Erythroblast (primary cell): ENCODE data around the gene MRPL37.
"Not testable (repeated sequence)": the region's sequence is repeated elsewhere in the genome, so short reads cannot be mapped to it uniquely, and the experiment has no call there.

ENCODE experiments used
- DNase-seq, 2 experiments: peaks; one replicate each; lab custom pipeline; 2025; lab: John Stamatoyannopoulos, UW
- GATA1 ChIP-seq: IDR thresholded peaks from 2 replicates; pipeline ENCODE4 v1.6.1; 2011; ENCODE audit warnings: low read depth, mild to moderate bottlenecking, control low read depth, low read length, moderate library complexity
- POLR2A ChIP-seq: IDR thresholded peaks from 2 replicates; pipeline ENCODE4 v1.6.1; 2011; ENCODE audit warnings: mild to moderate bottlenecking, low read length

Gene MRPL37

DNA sequence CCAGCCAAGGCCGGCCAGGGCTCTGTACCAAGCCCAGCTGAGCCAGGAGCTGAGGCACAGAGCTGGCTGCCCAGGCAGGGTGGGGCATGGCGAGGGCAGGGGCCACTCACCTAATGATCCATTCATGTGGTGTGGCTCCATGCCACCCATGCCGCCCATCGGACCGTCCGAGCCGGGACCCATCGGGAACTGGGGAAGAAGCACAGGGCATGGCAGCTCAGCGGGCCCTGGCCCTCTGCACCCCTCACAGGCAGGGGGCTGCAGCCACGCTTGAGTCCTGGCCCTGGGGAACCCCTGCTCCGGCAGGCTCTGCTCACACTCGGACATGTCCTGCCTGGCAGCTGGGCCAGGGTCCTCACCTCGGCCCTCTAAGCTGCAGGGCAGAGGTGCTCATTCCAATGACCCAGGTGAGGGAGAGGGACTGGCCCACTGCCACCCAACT lies 28.7 kb downstream of the MRPL37 start:
- no peak for TF ChIP-seq GATA1
- TF ChIP-seq POLR2A: no peak
- DNase-seq: no peak

DNA sequence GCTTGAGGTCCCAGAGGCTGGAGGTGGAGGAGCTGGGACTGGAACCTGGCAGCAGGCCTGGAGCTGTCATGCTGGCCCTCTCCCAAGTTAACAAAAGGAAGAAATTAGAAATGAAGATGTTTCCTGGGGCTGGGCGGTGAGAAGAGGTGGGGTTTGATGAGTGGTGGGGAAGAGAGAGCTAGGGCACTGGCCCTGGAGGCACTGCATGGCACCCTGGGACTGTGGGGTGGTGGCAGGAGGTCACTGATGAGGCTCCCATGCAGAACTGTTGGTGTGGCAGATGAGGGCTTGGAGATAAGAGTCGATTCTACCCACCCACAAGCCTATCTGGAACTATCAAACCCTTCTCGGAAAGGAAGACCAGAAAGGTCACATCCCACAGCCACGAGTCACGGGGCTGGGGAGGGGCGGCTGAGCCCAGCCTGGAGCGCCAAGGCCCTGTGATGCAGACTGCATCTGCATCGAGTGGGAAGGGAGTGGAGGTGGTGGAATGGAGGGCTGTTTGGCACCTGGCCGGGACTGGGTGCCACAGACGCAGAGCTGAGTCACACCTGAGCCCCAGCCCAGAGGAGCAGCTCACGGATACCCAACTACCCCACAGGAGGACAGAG lies 29.4 kb downstream of the MRPL37 start:
- TF ChIP-seq GATA1 (no peak), POLR2A (peak; percentile 60)
- peak; percentile 82 to 88 for DNase-seq

DNA sequence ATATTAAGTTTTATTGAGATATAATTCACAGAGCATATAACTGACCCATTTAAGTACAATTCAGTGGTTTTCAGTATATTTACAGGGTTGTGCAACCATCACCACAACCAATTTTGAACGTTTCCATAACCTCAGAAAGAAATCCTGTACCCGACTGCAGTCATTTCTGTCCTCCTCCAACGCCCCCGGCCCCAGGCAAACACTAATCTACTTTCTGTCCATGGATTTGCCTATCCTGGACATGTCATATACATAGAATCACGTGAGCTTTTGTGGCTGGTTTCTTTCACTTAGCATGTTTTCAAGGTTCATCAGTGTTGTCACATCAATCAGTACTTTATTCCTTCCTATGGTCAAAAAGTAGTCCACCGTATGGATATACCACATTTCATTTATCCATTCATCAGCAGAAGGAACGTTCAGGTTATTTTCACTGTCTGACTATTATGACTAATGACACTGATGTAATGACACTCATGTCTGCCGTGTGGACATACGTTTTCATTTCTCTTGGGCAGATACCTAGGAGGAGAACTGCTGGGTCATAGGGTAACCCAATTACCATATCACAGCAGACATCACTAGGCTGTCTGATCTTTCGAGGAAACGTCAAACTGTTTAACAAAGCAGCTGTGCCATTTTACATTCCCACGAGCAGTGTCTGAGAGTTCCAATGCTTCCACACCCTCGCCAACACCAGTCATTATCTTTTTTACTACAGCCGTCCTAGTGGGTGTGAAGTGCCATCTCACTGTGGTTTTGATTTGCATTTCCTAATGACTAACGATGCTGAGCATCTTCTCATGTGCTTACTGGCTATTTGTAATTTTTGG lies 30.8 kb downstream of the MRPL37 start:
- TF ChIP-seq POLR2A (peak; percentile 27), GATA1 (no peak)
- peak; percentile 68 to 76 for DNase-seq

DNA sequence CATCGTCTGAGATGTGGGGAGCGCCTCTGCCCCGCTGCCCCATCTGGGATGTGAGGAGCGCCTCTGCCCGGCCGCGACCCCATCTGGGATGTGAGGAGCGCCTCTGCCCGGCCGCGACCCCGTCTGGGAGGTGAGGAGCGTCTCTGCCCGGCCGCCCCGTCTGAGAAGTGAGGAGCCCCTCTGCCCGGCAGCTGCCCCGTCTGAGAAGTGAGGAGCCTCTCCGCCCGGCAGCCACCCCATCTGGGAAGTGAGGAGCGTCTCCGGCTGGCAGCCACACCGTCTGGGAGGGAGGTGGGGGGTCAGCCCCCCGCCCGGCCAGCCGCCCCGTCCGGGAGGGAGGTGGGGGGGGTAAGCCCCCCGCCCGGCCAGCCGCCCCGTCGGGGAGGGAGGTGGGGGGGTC lies 33.2 kb downstream of the MRPL37 start:
- not testable (repeated sequence) for DNase-seq

GRCh38 chr1:54234284-54234683 lies 34.3 kb downstream of the MRPL37 start:
- DNase-seq: no peak
- TF ChIP-seq GATA1 (no peak), POLR2A (no peak)

DNA sequence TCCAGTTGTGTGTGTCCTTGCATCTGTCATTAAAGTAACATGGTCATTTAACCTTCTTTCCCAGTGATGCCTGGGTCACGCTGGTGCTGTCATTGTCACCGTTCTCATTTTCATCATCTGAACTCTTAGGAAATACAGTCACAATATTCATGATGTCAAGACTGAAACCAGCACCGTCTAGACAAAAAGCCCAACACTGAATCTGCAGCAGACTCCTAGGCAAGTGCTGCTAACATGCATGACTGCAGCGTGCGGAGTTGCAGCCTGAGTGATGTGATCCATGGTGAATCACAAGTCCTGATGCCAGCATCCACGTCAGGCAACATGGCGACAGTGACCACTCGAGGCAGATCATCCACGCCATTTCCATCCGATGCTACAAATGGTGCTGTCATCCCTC lies 37.6 kb downstream of the MRPL37 start:
- TF ChIP-seq GATA1: no peak
- no peak for TF ChIP-seq POLR2A
- DNase-seq: no peak

DNA sequence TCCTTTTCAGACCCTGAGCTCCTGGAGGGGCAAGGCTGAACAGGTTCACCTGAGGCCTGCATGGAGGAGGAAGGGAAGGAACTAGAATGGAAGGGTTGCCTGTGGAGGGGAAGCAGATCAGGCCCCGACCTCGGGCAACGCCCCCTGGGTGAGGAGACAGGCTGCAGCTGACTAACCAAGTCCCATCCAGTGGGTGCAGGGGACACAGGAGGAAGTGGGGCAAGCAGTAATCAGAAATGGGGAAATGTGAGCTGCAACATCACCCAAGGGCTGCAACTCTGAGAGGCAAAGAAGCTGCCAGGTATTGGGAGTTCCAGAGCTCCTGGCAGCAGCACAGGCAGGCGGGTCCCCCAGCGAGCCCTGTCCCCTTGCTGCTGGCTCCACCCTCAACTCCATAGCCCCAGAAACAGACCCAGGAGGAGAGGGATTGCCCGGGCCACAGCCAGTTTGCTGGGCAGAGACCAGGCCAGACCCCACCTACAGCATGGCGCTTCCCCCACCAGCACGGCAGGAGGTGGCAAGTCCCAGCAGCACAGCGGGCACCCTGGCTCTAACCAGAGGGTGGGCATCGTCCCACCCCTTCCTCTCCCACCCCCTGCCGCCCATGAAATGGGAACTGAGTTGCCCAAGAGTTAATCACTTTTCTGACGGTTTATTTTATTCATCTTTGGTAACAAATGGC lies 38.5 kb downstream of the MRPL37 start:
- TF ChIP-seq POLR2A: no peak
- TF ChIP-seq GATA1: no peak
- DNase-seq: no peak

GRCh38 chr1:54239035-54239383 lies 39.0 kb downstream of the MRPL37 start:
- no peak for TF ChIP-seq GATA1
- no peak for TF ChIP-seq POLR2A
- DNase-seq: no peak

- DNase-seq: no peak
- no peak for TF ChIP-seq GATA1
- TF ChIP-seq POLR2A: no peak
Observed at GRCh38 chr1:54239631-54240031, 39.7 kb downstream of the MRPL37 start.

- TF ChIP-seq GATA1 (no peak), POLR2A (no peak)
- no peak for DNase-seq
Observed at GRCh38 chr1:54240741-54241335, 40.9 kb downstream of the MRPL37 start.

GRCh38 chr1:54241364-54241763 lies 41.4 kb downstream of the MRPL37 start:
- DNase-seq: no peak
- no peak for TF ChIP-seq POLR2A
- no peak for TF ChIP-seq GATA1

DNA sequence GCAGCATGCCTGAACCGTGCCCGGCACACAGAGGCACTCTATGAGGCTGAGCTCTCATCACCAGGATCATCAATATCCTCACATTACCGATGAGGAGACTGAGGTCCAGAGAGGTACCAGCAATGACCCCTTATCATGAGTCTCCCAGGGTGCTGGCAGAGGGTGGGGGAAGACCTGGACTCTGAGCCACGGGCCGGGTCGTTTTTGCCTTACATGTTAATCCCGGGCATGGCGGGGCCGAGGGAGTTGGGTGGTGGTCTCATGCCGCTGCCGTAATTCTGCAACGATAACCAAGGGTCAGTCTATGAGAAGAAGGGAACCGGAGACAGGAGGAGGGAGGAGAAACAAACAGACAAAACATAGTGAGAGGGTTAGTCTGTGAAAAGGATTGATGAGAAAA lies 43.1 kb downstream of the MRPL37 start:
- no peak for DNase-seq
- no peak for TF ChIP-seq POLR2A

DNA sequence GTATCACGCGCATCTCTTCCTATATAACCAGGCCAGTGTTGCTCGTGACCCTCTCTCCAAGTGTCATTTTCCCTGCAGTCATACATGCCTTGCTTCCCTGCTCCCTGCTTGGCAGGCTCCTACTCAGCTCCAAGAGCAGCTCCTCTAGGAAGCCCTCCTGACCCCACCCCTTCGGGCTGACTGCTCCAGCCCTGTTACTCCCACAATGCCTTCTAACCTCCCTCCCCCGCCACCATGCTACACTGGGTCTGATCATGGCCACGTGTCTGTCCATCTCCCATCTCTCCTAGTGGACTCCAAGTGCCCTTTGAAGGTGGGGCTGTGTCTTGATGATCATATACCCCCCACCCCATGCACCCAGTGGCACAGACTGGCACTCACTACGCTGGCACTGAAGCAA lies 44.7 kb downstream of the MRPL37 start:
- no peak for TF ChIP-seq POLR2A
- TF ChIP-seq GATA1: no peak
- DNase-seq: no peak

DNA sequence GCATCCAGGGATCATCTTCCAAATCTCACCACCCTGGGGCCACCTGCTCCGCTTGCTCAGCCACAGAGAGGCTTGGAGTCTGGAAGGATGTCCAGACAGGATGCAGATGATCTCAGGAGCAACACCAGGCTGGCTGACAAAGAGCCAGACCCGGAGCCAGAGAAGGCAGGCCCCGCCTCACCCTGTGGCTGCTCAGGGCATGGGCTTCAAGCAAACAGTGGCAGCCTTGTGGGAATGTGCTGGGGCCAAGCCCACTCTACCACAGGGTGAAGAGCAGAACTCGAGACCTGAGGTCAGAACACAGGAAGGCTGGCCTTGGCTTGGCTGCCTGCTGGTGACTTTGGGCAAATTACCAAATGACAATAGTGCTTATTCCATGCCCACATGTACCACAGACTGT lies 45.5 kb downstream of the MRPL37 start:
- no peak for TF ChIP-seq POLR2A
- no peak for TF ChIP-seq GATA1
- no peak for DNase-seq
